HTERT RPE-1 (cell line): ENCODE measurements around the gene MAGI1.

Experiments used
- in situ Hi-C: fragments of 300-500 bp; cut with MboI; formaldehyde crosslinking; loops from 4 replicates; pipeline ENCODE4 v1.14.3; 2020; ENCODE audit warnings: low sequenced_read_pairs

MAGI1 gene

GRCh38 chr3:66015841-66016240 is 22.9 kb downstream of the MAGI1 start:
- in situ Hi-C loops: no loop called here

DNA sequence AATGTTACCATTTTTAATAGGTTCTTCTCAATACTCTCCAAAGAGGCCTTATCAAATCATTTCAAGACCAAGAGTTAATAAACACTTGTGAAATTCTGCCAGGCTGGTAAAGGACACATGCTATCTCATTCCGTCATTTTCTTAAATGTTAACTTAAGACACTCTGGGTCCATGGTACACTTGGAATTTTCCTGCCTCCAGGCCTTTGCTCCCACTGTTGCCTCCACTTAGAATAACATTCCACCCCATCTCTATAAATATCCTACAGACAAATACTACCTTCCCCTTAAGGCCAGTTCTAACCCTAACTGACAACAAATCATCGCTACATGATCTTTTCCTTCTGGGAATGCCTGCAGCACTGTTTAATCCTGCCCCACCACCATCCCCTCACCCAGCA is 24.1 kb downstream of the MAGI1 start:
- in situ Hi-C loops: no loop called here

GRCh38 chr3:66014056-66014455 is 24.7 kb downstream of the MAGI1 start:
- in situ Hi-C loops: no loop called here

GRCh38 chr3:66012711-66013110 is 26.0 kb downstream of the MAGI1 start:
- in situ Hi-C loops: no loop called here

GRCh38 chr3:66010739-66011655 is 27.7 kb downstream of the MAGI1 start:
- in situ Hi-C loops: no loop called here

GRCh38 chr3:66010348-66010738 is 28.4 kb downstream of the MAGI1 start:
- in situ Hi-C loops: no loop called here

DNA sequence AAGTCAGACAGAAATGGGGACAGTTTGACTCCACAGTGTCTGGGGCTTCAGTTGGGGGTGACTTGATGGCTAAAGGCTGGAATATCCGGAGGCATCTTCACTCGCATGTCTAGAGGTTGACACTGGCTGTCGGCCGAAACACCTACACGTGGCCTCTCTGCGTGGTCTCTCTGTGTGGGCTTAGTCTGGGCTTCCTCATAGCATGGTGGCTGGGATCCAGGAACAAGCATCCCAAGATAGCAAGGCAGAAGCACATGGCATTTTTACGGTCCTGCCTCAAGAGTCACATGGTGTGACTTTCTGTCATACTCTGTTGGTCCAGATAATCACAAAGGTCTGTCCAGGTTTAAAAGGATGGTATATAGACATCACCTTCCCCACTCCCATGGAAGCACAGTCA is 34.5 kb downstream of the MAGI1 start:
- in situ Hi-C loops: no loop called here

GRCh38 chr3:66001626-66002025 is 37.1 kb downstream of the MAGI1 start:
- in situ Hi-C loops: no loop called here

DNA sequence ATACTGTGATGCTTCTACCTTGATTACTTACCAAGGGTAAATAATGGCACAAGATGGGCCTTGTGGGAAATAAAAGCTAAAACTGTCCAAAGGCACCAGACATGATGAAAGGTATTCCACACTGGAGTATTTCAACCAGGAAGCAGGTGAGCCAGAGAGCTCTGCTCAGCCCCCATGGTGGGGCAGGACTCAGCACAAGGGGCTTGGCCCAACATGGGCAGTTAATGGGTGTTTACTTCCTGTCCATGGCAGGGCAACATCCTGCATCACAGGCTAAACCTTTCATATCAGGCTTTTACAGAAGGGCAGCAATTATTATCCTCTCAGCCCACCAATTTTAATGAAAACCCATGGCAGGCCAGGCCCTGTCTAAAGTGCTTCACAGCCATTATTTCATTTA is 38.2 kb downstream of the MAGI1 start:
- in situ Hi-C loops: no loop called here

DNA sequence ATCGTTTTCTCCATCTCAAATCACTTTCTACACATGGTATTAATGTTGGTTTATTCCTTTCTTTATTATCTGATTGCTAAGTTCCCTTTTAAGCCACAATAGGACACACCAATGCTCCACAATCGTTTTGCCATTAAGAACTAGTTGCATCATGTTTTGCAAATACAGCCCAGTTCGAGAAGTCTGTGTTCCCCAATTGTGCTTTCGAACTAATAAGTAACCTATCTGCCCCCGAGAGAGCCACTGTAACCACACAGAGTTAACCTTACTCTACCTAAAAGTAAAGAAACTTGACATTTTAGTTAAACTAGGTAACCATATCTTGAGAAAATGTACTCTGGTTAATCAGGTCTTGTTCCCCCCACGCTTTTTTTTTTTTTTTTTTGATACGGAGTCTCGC is 39.1 kb downstream of the MAGI1 start:
- in situ Hi-C loops: no loop called here

DNA sequence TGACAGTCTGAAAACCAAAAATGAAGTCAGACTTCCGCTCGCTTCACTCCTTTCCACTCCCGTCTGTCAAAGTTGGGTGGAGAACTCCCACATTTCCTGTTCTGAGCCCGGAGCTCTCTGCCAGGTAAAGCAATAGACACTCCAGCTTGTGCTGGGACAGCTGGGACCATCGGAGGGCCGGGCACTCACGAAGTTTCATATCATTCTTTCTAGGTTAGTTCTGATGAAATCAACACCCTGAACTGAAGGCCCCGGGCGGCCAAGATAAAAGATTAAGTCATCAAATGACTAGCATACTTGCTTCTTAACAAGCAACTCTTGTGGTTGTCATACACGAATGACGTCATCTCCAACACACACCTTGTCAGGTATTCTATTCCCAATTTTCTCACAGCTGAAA is 42.1 kb downstream of the MAGI1 start:
- in situ Hi-C loops: no loop called here

DNA sequence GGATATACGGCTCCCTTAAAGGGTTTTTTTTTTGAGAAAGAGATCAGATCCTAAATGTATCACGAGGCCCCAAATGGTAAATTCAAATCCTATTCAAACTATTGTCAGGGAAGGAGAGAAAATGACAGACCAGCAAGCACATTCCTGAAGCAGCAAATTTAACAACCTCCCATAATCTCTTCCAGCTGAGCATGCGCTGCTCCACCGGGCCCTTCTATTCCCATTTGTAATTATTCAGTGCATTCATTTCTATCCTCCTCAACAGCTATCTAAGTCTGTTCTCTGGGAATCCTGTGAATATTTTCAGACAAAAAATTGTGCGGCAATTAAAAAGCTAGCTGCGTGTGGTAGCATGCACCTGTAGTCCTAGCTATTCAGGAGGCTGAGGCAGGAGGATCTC is 43.2 kb downstream of the MAGI1 start:
- in situ Hi-C loops: no loop called here

GRCh38 chr3:65995030-65995429 is 43.7 kb downstream of the MAGI1 start:
- in situ Hi-C loops: no loop called here

- in situ Hi-C loops: no loop called here
Observed at GRCh38 chr3:65993134-65993900, 45.4 kb downstream of the MAGI1 start.

GRCh38 chr3:65992106-65992505 is 46.6 kb downstream of the MAGI1 start:
- in situ Hi-C loops: no loop called here

DNA sequence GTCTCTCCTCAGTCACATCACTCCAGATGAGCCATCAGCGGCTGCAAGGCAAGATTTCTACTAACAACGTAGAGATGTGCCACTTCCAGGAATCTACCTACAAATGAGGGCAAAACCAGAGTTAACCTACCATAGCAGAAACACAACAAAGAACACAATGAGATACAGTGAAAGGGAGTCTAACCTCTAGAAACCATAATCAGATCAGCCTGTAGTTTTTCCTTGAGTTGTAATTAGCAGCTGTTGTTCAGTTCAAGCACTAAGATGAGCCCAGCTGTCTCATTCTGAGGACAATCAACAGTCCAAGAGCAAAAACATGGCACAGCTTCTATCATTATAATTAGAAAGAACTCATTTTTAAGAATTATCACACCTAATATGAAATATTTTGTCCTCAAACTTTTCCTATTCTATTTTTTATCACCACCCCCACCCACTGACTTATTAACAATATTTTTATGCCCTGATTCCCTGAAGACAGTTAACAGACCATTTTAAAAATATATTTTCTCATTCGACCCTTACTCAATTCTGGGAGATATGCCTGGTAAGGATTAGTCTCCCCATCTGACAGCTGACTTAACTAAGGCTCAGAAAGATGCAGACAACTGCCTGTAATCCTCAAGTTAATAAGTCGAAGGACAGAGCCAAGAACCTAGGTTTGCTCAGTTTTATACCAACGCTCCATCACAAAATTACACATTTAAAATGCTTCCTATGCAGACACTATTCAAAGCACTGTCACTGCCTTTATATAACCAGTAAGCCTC is 50.1 kb downstream of the MAGI1 start:
- in situ Hi-C loops: no loop called here

- in situ Hi-C loops: no loop called here
Observed at GRCh38 chr3:65986285-65986684, 52.4 kb downstream of the MAGI1 start.

DNA sequence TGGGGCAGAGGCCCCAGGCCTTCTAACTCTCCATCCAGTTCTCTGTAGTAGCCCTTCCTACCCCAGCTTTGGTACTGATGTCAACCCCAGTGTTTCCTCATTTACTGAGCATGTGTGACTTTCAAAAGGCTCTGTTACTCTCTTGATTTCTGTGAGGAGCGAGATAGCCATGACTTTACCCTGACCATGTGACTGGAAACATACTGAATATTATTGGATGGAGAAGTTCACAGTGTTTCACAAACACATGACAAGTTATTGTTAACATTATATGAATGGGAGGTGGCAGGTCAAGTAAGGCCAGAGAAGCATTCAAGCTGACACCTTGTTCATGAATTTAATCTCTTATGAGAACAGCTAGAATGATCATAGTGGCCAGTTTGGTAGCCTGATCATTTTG is 53.7 kb downstream of the MAGI1 start:
- in situ Hi-C loops: no loop called here

DNA sequence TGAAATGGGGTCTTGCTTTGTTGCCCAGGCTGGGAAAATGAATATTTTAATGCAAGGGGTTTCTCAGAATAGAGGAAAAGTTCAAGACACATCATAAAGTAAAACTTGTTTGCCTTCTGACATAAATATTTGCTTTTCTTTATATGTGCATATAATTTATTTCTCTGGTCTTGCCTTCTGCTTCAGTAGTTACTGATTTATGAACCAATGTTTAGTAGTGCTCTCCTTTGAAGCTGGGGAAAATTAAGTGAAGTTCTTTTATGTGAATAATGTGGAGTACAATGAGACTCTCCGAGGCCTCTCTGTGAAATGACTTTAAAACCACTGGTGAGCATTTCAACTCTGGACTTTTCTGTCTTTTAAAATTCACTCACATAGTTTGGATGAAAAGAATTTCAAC is 55.6 kb downstream of the MAGI1 start:
- in situ Hi-C loops: no loop called here

DNA sequence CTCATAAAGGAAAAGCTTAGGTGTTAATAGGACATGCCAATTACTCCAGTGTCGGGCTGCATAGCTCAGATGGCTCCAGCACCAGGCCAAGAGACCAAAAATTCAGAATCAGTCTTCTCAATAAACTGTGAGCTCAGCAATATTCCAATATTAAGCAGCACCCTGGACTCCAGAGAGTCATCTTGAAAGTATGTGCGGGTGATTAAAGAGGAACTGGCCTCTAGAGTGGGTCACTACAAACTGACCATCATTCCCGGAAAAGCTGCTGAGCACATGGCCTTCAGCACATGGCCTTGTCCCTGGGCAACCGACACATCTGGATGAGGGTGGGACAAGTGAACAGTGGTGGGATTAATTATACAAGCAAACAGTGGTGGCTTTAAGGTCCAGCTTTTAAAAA is 59.0 kb downstream of the MAGI1 start:
- in situ Hi-C loops: no loop called here

GRCh38 chr3:65979162-65979561 is 59.6 kb downstream of the MAGI1 start:
- in situ Hi-C loops: no loop called here
